BE2C (cell line): Measurements from ENCODE around the gene C6orf141. TPM values are rescaled to one million over a fixed set of nuclear protein-coding genes. Genes with fewer than 3 reads are reported as not detected.
A peak's percentile ranks its signal among the peaks of the same experiment; 100 is the strongest.

Source experiments
- DNase-seq: peaks from one replicate; pipeline ENCODE4 v3.0.0-alpha.2; 2020
- H3K27me3 ChIP-seq: fragments of 250-450 bp; sonication (Bioruptor Pico); 2 replicates; pipeline ENCODE4 v1.5.1; 2020; ENCODE audit warnings: mild to moderate bottlenecking
- H3K36me3 ChIP-seq: fragments of 250-450 bp; sonication (Bioruptor Pico); 2 replicates; pipeline ENCODE4 v1.5.1; 2020; ENCODE audit warnings: mild to moderate bottlenecking
- H3K4me1 ChIP-seq: fragments of 250-450 bp; sonication (Bioruptor Pico); 2 replicates; pipeline ENCODE4 v1.5.1; 2020
- H3K4me3 ChIP-seq: 2 replicates; pipeline ENCODE4 v1.5.1; 2011; ENCODE audit warnings: low read depth, low read length
- H3K9me3 ChIP-seq: fragments of 250-450 bp; sonication (Bioruptor Pico); 2 replicates; pipeline ENCODE4 v1.5.1; 2020
- polyA plus RNA-seq: library from polyadenylated mRNA; unstranded; fragments of >200 nt; gene quantifications from one replicate; pipeline ENCODE4 v1.2.1, GENCODE V29; 2012; ENCODE audit warnings: low read depth, missing spikeins; ENCODE audit not compliant: insufficient read length, insufficient read depth
- TF ChIP-seq, protein P1 (sequence below): IDR thresholded peaks from 2 replicates; pipeline ENCODE4 v1.5.1; 2012; ENCODE audit warnings: mild to moderate bottlenecking, low read depth, low read length

The C6orf141 gene
- 1.6 TPM for polyA plus RNA-seq

GRCh38 chr6:49550492-49551077, at the start of gene C6orf141:
TSS of gene C6orf141 (plus strand) at chr6:49550668. CDS start at chr6:49550793, 125 bp downstream.
- Histone ChIP-seq H3K27me3 (peaks cover 17% of the 10 kb centered on the region), H3K9me3 (no peaks in the 10 kb centered on the region; the same call in 1 of the 2 replicates), H3K36me3 (no peaks in the 10 kb centered on the region), H3K4me3 (peak within 1 kb of the TSS; percentile 44), H3K4me1 (peaks cover 3% of the 10 kb centered on the region; the same call in 1 of the 2 replicates)
- peak; percentile 28 for DNase-seq
- TF ChIP-seq, protein P1, sequence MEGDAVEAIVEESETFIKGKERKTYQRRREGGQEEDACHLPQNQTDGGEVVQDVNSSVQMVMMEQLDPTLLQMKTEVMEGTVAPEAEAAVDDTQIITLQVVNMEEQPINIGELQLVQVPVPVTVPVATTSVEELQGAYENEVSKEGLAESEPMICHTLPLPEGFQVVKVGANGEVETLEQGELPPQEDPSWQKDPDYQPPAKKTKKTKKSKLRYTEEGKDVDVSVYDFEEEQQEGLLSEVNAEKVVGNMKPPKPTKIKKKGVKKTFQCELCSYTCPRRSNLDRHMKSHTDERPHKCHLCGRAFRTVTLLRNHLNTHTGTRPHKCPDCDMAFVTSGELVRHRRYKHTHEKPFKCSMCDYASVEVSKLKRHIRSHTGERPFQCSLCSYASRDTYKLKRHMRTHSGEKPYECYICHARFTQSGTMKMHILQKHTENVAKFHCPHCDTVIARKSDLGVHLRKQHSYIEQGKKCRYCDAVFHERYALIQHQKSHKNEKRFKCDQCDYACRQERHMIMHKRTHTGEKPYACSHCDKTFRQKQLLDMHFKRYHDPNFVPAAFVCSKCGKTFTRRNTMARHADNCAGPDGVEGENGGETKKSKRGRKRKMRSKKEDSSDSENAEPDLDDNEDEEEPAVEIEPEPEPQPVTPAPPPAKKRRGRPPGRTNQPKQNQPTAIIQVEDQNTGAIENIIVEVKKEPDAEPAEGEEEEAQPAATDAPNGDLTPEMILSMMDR = no peak

- no peaks in the 10 kb centered on the region for H3K9me3 ChIP-seq
- TF ChIP-seq, protein P1 = no peak
- H3K4me1 ChIP-seq = no peaks in the 10 kb centered on the region
- H3K27me3 ChIP-seq = no peaks in the 10 kb centered on the region
- no peak for DNase-seq
- no peaks in the 10 kb centered on the region for H3K36me3 ChIP-seq
- no peak overlapping the region for H3K4me3 ChIP-seq
Observed at GRCh38 chr6:49504666-49505065, 45.8 kb upstream of the C6orf141 start.

DNA sequence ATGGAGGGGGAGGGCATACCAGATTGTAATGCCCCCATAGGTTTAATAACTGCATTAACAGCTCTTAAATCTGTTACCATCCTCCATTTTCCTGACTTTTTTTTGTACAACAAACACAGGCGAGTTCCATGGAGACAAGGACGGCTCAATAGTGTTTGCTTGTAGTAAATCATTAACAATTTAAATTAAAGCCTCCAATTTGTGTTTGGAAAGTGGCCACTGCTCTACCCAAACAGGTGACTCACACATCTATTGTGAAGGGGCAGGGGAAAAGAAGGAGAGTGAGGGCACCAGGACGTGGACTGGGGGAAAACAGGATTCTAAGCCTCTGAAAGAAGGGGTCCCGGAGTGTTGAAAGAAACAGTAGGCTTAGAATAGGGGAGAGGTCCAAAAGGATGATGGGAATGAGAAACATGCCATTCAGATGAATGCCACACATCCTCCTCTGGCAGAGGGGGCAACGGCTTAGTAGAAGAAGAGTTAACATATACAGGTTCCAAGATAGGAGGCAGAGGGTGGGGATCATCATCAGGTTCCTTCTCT, 43.8 kb upstream of the C6orf141 start:
- Histone ChIP-seq H3K27me3 (no peaks in the 10 kb centered on the region), H3K4me1 (no peaks in the 10 kb centered on the region), H3K9me3 (no peaks in the 10 kb centered on the region), H3K36me3 (no peaks in the 10 kb centered on the region), H3K4me3 (no peak overlapping the region)
- no peak for DNase-seq
- TF ChIP-seq, protein P1 = no peak

GRCh38 chr6:49509342-49509741, 41.1 kb upstream of the C6orf141 start:
- H3K36me3 ChIP-seq = no peaks in the 10 kb centered on the region
- peaks cover 10% of the 10 kb centered on the region; the same call in 1 of the 2 replicates for H3K27me3 ChIP-seq
- no peak overlapping the region for H3K4me3 ChIP-seq
- no peak for DNase-seq
- TF ChIP-seq, protein P1 = no peak
- no peaks in the 10 kb centered on the region for H3K9me3 ChIP-seq
- H3K4me1 ChIP-seq = no peaks in the 10 kb centered on the region

- DNase-seq = no peak
- TF ChIP-seq, protein P1 = no peak
- Histone ChIP-seq H3K36me3 (no peaks in the 10 kb centered on the region), H3K4me1 (no peaks in the 10 kb centered on the region), H3K27me3 (peaks cover 18% of the 10 kb centered on the region), H3K9me3 (no peaks in the 10 kb centered on the region), H3K4me3 (no peak overlapping the region)
Observed at GRCh38 chr6:49513153-49513989, 37.1 kb upstream of the C6orf141 start.
